Heart left ventricle (tissue), 13 donors: Measurements from ENCODE around the gene MYO7A.

Source experiments
- POLR2A ChIP-seq, 2 donors: fragments of 450-650 bp; IDR thresholded peaks; one replicate each; pipeline ENCODE4 v1.6.1; 2017; ENCODE audit warnings: antibody characterized with exemption in 2 of 2, mild to moderate bottlenecking in 2 of 2, moderate library complexity in 2 of 2
- TF ChIP-seq, protein P1 (sequence below), 12 donors: fragments of 200-600 bp; sonication (generic) in 4 of 12; IDR thresholded peaks; one replicate each; pipeline versions ENCODE4 v1.5.0 to v1.8.0; 2018 to 2022; ENCODE audit warnings: antibody characterized with exemption in 12 of 12, mild to moderate bottlenecking in 5 of 12
- donor health status: ischemic (EF 13 %, LVEDD 7.1; RV severe dilation, severe dysfunction).
- donor health status: DM: no; HTN: yes; CAD: no.
- donor health status: DM: no; HTN: no; CAD: no.
- donor health status: ischemic (EF 25% LVEDD 6.9; RV normal size, moderate dysfunction).
- donor health status: ischemic (EF 25% LVEDD 5.7; RV mildly dilated, moderate dysfunction).
- donor health status: ischemic (EF 35%, LVEDD 5.7; RV mildly dilated, moderate dysfunction).
- donor health status: nonischemic (EF 11% LVEDD 7.7; RV severe dilation, severe dysfunction).
- donor health status: DM: yes; HTN: yes; CAD: no.
- donor health status: PGD.
- donor health status: ischemic (EF 29% LVEDD 5.4; RV normal size, mild dysfunction).
- donor health status: nonischemic (EF 23%, LVEDD 6.1; RV moderate dilation, normal function).

DNA sequence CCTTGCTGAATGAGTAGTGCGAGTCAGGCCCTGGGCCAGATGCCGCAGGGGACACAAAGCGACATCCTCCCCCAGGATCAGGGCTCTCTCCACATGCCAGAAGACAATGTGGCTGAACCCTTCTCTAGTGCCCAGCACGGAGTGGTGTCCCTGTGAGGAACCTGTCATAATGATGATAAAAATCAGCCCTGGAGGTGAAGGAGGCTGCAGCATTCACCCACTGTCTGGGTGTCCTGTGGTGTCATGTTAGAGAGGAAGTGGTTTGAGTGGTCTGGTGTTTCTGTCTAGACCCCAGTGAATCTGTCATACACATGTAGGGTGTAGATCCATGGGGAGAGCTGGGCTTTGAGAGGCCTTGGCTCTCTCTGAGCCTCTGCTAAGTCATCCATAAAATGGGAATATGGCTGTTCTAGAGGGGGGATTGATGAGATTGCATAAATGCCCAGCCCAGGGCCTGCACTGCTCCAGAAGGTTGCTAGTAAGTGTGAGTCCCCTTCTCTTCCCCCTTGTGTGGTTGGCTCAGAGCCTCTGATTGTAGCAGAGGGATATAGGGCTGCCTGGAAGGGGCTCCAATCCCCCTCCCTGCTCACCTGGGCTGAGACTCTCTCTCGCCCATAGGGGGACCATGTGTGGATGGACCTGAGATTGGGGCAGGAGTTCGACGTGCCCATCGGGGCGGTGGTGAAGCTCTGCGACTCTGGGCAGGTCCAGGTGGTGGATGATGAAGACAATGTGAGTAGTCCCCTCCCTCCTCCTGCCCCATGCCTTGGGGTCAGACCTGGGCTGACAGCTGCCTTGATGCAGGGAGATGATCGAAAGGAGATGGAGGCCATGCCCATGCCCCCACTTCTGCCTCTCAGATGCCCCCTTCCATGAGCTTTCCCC is 14.3 kb downstream of the MYO7A start:
- TF ChIP-seq, protein P1, sequence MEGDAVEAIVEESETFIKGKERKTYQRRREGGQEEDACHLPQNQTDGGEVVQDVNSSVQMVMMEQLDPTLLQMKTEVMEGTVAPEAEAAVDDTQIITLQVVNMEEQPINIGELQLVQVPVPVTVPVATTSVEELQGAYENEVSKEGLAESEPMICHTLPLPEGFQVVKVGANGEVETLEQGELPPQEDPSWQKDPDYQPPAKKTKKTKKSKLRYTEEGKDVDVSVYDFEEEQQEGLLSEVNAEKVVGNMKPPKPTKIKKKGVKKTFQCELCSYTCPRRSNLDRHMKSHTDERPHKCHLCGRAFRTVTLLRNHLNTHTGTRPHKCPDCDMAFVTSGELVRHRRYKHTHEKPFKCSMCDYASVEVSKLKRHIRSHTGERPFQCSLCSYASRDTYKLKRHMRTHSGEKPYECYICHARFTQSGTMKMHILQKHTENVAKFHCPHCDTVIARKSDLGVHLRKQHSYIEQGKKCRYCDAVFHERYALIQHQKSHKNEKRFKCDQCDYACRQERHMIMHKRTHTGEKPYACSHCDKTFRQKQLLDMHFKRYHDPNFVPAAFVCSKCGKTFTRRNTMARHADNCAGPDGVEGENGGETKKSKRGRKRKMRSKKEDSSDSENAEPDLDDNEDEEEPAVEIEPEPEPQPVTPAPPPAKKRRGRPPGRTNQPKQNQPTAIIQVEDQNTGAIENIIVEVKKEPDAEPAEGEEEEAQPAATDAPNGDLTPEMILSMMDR (IDR thresholded peaks at IDR 0.05), result no peak
- no peak for TF ChIP-seq POLR2A (IDR thresholded peaks at IDR 0.05)
